Measurements from ENCODE around the gene PFKP.

PFKP gene

DNA sequence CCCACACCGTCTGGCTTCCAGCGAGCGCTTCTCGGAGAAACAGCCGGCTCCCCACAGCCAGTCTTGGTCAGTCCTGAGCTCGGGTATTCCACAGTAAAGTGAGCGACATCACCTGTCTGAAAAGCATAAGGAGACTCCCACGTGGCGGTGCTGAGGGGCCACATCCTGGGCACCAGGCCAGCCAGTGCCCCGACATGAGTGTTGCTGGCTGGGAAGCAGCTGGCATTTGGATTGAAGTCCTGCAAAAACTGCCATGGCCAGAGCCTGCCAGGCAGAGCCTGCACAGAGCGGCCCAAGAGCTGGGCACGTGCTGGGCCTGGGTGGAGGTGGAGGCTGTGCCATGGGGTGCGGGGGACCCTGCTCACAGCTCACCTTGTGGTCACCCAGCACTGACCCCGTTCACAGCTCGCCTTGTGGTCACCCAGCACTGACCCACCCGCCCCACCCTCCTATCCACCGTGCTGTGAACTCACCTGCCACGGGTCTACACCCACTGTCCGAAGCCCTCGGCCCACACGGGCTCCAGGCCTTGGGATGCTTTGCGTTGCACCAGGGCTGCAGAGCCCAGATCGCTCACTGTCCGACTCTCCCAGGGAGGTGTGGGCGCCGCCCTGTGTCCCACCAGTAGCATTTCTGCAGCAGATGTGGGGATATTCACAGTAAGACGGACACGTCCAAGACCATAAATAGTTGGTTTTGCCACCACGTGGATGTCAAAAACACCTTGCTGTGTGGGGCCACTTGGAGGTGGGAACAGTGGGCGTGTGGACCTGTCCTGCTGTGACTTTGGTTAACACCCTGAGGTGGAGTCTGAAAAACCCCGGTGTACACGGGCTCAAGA is 56.4 kb downstream of the PFKP start:
- Histone ChIP-seq H3K9me3 (ENCODE audit: insufficient read depth, low read length) (no peaks in the 10 kb centered on the region), H3K9ac (ENCODE audit: low read length) (no peak overlapping the region), H3K4me2 (ENCODE audit: low read length) (no peak overlapping the region), H4K20me1 (ENCODE audit: insufficient read depth, low read length) (no peaks in the 10 kb centered on the region; the same call in 1 of the 2 replicates), H3K27me3 (ENCODE audit: low read depth, low read length) (no peaks in the 10 kb centered on the region), H3K4me3 (ENCODE audit: low read length) (no peak overlapping the region), H3K4me1 (ENCODE audit: low read length) (no peaks in the 10 kb centered on the region), H3K27ac (ENCODE audit: low read length) (no peak overlapping the region), H2AFZ (ENCODE audit: low read depth, low read length) (no peak overlapping the region), H3K79me2 (ENCODE audit: low read length) (no peaks in the 10 kb centered on the region), H3K36me3 (replicated peaks; ENCODE audit: low read depth, low read length) (peaks cover 11% of the 10 kb centered on the region)
- no peak for TF ChIP-seq EZH2phosphoT487 (IDR thresholded peaks at IDR 0.05; ENCODE audit: low read depth)
- TF ChIP-seq, protein P1, sequence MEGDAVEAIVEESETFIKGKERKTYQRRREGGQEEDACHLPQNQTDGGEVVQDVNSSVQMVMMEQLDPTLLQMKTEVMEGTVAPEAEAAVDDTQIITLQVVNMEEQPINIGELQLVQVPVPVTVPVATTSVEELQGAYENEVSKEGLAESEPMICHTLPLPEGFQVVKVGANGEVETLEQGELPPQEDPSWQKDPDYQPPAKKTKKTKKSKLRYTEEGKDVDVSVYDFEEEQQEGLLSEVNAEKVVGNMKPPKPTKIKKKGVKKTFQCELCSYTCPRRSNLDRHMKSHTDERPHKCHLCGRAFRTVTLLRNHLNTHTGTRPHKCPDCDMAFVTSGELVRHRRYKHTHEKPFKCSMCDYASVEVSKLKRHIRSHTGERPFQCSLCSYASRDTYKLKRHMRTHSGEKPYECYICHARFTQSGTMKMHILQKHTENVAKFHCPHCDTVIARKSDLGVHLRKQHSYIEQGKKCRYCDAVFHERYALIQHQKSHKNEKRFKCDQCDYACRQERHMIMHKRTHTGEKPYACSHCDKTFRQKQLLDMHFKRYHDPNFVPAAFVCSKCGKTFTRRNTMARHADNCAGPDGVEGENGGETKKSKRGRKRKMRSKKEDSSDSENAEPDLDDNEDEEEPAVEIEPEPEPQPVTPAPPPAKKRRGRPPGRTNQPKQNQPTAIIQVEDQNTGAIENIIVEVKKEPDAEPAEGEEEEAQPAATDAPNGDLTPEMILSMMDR (IDR thresholded peaks at IDR 0.05; ENCODE audit: low read depth, low read length): no peak

DNA sequence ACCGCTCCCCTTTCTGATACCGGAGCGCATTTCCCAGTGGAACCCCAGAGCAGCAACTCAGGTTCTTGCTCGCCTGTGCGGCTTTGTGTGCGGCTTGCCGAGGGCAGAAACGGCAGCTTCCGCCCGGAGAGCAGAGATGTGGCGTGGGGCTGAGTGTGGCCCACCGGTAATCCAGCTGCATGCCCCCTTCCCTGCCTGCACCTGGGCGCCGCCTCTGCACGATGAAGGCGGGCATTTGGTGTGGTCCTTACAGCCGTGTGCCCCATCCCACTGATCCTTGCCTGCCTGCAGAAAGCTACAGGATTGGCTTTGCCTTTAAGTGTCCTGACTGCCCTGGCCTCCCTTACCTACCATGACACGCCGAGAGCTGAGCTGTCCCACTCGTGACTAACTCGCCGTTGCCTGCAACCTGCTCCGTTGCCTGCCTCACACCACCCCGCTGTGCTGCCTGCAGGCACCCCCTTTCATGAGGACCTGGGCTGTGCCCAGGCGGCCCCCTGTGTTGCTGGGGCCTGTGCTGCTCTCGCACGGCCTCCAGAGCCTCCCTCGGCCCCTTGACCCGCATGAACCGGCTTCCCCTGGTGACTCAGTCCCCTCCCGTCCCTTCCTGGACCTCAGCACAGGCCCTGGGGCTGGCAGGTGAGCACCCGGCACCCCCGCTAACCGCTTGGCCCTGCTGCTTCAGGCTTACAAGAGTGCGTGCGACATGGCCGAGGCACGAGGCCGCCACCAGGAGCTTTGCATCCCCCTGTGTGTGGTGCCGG is 57.2 kb downstream of the PFKP start:
- H3K4me2 ChIP-seq (ENCODE audit: low read length): no peak overlapping the region
- no peak overlapping the region for H3K9ac ChIP-seq (ENCODE audit: low read length)
- no peaks in the 10 kb centered on the region for H3K27me3 ChIP-seq (ENCODE audit: low read depth, low read length)
- H3K4me1 ChIP-seq (ENCODE audit: low read length): no peaks in the 10 kb centered on the region
- H2AFZ ChIP-seq (ENCODE audit: low read depth, low read length): no peak overlapping the region
- TF ChIP-seq EZH2phosphoT487 (IDR thresholded peaks at IDR 0.05; ENCODE audit: low read depth): no peak
- TF ChIP-seq, protein P1 (IDR thresholded peaks at IDR 0.05; ENCODE audit: low read depth, low read length): no peak
- no peaks in the 10 kb centered on the region for H3K9me3 ChIP-seq (ENCODE audit: insufficient read depth, low read length)
- H3K4me3 ChIP-seq (ENCODE audit: low read length): no peak overlapping the region
- H3K79me2 ChIP-seq (ENCODE audit: low read length): no peaks in the 10 kb centered on the region
- H3K27ac ChIP-seq (ENCODE audit: low read length): no peak overlapping the region
- H4K20me1 ChIP-seq (ENCODE audit: insufficient read depth, low read length): no peaks in the 10 kb centered on the region; the same call in 1 of the 2 replicates
- H3K36me3 ChIP-seq (replicated peaks; ENCODE audit: low read depth, low read length): peaks cover 11% of the 10 kb centered on the region

DNA sequence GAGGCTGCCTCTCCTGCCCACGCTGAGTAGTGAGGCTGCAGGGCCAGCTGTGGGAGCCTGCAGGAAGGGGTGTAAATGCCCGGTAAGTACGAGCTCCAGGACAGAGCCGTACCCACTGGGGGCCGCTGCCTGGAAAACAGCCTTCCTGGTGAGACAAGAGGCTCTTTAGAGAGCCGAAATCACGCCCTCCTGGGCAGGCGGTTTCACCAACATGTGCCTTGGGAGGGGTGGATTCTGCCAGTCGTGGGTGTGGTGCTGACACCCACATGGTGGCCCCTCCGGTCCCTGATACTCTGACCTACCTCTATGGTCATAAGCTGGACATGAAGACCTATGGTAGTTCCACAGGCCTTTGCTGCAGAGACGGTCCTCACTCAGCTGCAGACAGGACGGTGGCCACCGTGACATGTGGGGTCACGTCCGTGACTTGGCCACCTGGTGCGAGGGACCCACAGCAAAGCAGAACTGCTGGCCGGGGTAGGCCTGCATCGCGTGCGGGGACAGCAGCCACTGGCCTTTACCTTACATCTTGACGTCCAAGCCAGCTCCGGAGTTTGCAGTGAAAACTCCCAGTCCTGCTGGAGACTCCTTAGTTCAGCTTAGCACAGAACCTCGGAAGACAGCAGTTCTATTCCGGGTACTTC is 58.3 kb downstream of the PFKP start:
- Histone ChIP-seq H3K4me3 (ENCODE audit: low read length) (no peak overlapping the region), H2AFZ (ENCODE audit: low read depth, low read length) (no peak overlapping the region), H3K27me3 (ENCODE audit: low read depth, low read length) (no peaks in the 10 kb centered on the region), H3K27ac (ENCODE audit: low read length) (no peak overlapping the region), H3K9me3 (ENCODE audit: insufficient read depth, low read length) (no peaks in the 10 kb centered on the region), H3K79me2 (ENCODE audit: low read length) (no peaks in the 10 kb centered on the region), H3K36me3 (replicated peaks; ENCODE audit: low read depth, low read length) (peaks cover 14% of the 10 kb centered on the region), H4K20me1 (ENCODE audit: insufficient read depth, low read length) (no peaks in the 10 kb centered on the region; the same call in 1 of the 2 replicates), H3K4me1 (ENCODE audit: low read length) (no peaks in the 10 kb centered on the region), H3K9ac (ENCODE audit: low read length) (no peak overlapping the region), H3K4me2 (ENCODE audit: low read length) (no peak overlapping the region)
- no peak for TF ChIP-seq EZH2phosphoT487 (IDR thresholded peaks at IDR 0.05; ENCODE audit: low read depth)
- TF ChIP-seq, protein P1 (IDR thresholded peaks at IDR 0.05; ENCODE audit: low read depth, low read length): no peak

DNA sequence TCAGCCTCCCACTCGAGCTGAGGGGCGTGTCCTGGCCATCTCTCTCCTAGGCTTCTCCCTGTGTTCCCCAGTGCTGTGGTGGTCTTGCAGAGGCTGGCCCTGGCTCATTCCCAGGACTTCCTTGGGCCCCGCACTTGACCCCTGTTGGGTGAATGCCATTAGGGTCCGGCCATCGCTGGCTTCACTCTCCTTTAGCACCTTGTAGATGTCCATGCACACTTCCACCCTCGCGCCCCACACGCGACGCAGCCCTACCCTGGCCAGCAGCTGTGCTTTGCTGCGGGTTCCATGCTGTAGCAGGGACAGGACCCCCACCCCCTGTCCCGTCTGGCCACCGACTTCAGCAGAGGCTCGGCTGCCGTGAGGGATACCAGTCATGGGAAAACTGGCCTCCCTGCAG is 58.9 kb downstream of the PFKP start:
- H3K4me3 ChIP-seq (ENCODE audit: low read length): no peak overlapping the region
- no peak overlapping the region for H3K4me2 ChIP-seq (ENCODE audit: low read length)
- TF ChIP-seq, protein P1 (IDR thresholded peaks at IDR 0.05; ENCODE audit: low read depth, low read length): no peak
- TF ChIP-seq EZH2phosphoT487 (IDR thresholded peaks at IDR 0.05; ENCODE audit: low read depth): no peak
- no peak overlapping the region for H3K27ac ChIP-seq (ENCODE audit: low read length)
- no peaks in the 10 kb centered on the region; the same call in 1 of the 2 replicates for H4K20me1 ChIP-seq (ENCODE audit: insufficient read depth, low read length)
- no peaks in the 10 kb centered on the region for H3K27me3 ChIP-seq (ENCODE audit: low read depth, low read length)
- H3K9ac ChIP-seq (ENCODE audit: low read length): no peak overlapping the region
- H3K9me3 ChIP-seq (ENCODE audit: insufficient read depth, low read length): no peaks in the 10 kb centered on the region
- H3K36me3 ChIP-seq (replicated peaks; ENCODE audit: low read depth, low read length): peaks cover 17% of the 10 kb centered on the region
- no peaks in the 10 kb centered on the region for H3K4me1 ChIP-seq (ENCODE audit: low read length)
- H3K79me2 ChIP-seq (ENCODE audit: low read length): no peaks in the 10 kb centered on the region
- H2AFZ ChIP-seq (ENCODE audit: low read depth, low read length): no peak overlapping the region

Data from OCI-LY3 (cell line).